Right hindlimb (tissue), 1 donor: ENCODE measurements around the gene INO80.
"Not testable (repeated sequence)": the region's sequence is repeated elsewhere in the genome, so short reads cannot be mapped to it uniquely, and the experiment has no call there.

Experiments used
- DNase-seq: peaks from one replicate; pipeline ENCODE4 v3.0.0-alpha.2; 2018

Gene INO80

GRCh38 chr15:40995656-40996055 lies 120.4 kb downstream of the INO80 start:
- DNase-seq: no peak

- no peak for DNase-seq
These were observed 123.3 kb downstream of the INO80 start for GRCh38 chr15:40992825-40993224.

- DNase-seq: no peak
These were observed 123.8 kb downstream of the INO80 start for GRCh38 chr15:40992241-40992741.

- no peak for DNase-seq
These were observed 124.7 kb downstream of the INO80 start for GRCh38 chr15:40991355-40991754.

- no peak for DNase-seq
These were observed 125.3 kb downstream of the INO80 start for GRCh38 chr15:40990789-40991188.

- no peak for DNase-seq
These were observed 126.0 kb downstream of the INO80 start for GRCh38 chr15:40990080-40990479.

GRCh38 chr15:40988156-40988555 lies 127.9 kb downstream of the INO80 start:
- DNase-seq: no peak

GRCh38 chr15:40986820-40987219 lies 129.3 kb downstream of the INO80 start:
- DNase-seq: no peak

- DNase-seq: no peak
These were observed 130.3 kb downstream of the INO80 start for GRCh38 chr15:40985541-40986330.

GRCh38 chr15:40984964-40985363 lies 131.1 kb downstream of the INO80 start:
- no peak for DNase-seq

GRCh38 chr15:40984406-40984805 lies 131.7 kb downstream of the INO80 start:
- no peak for DNase-seq

- DNase-seq: no peak
These were observed 133.2 kb downstream of the INO80 start for GRCh38 chr15:40982855-40983254.

GRCh38 chr15:40981186-40981585 lies 134.9 kb downstream of the INO80 start:
- no peak for DNase-seq

- no peak for DNase-seq
These were observed 137.5 kb downstream of the INO80 start for GRCh38 chr15:40978562-40978961.

- no peak for DNase-seq
These were observed 137.9 kb downstream of the INO80 start for GRCh38 chr15:40978141-40978540.

- no peak for DNase-seq
These were observed 139.3 kb downstream of the INO80 start for GRCh38 chr15:40976819-40977218.

- no peak for DNase-seq
These were observed 141.2 kb downstream of the INO80 start for GRCh38 chr15:40974879-40975278.

GRCh38 chr15:40969363-40969762 lies 146.7 kb downstream of the INO80 start:
- no peak for DNase-seq

GRCh38 chr15:40968290-40969085 lies 147.6 kb downstream of the INO80 start:
- DNase-seq: no peak

- DNase-seq: no peak
These were observed 151.4 kb downstream of the INO80 start for GRCh38 chr15:40964634-40965033.

GRCh38 chr15:40964006-40964405 lies 152.1 kb downstream of the INO80 start:
- no peak for DNase-seq

GRCh38 chr15:40963201-40963600 lies 152.9 kb downstream of the INO80 start:
- DNase-seq: no peak

GRCh38 chr15:40962317-40962716 lies 153.8 kb downstream of the INO80 start:
- DNase-seq: not testable (repeated sequence)

GRCh38 chr15:40961740-40962139 lies 154.3 kb downstream of the INO80 start:
- not testable (repeated sequence) for DNase-seq
